Common myeloid progenitor, CD34-positive (primary cell): ENCODE data around the gene FAM227B.
A peak's percentile ranks its signal among the peaks of the same experiment; 100 is the strongest.

Source experiments
- CTCF ChIA-PET: fragments of 350-600 bp; sonication (Branson Sonifier 250); formaldehyde crosslinking; loops from one replicate; lab custom pipeline; 2021; ENCODE audit warnings: antibody characterized with exemption; lab: Charles Lee
- POLR2A ChIA-PET: fragments of 350-600 bp; sonication (Branson Sonifier 250); formaldehyde crosslinking; loops from one replicate; lab custom pipeline; 2021; ENCODE audit warnings: antibody characterized with exemption; lab: Charles Lee
- DNase-seq, 3 donors: peaks; one replicate each; pipeline versions ENCODE4 v3.0.0 to v3.0.0-alpha.2; 2013
- H3K27ac ChIP-seq, 2 experiments: 1 replicate in 1 of 2; 2 replicates in 1 of 2; pipeline ENCODE4 v1.7.0; 2013; ENCODE audit warnings: inconsistent platforms in 2 of 2, low read length in 2 of 2, mild to moderate bottlenecking in 2 of 2, low read depth in 1 of 2, moderate library complexity in 1 of 2; ENCODE audit not compliant: severe bottlenecking in 2 of 2, insufficient read depth in 1 of 2, poor library complexity in 1 of 2
- H3K27me3 ChIP-seq, 5 experiments: replicated peaks in 2 of 5; 1 replicate in 3 of 5; 2 replicates in 2 of 5; pipeline versions ENCODE4 v1.6.1 to v1.7.0; 2013; ENCODE audit warnings: low read length in 4 of 5, mild to moderate bottlenecking in 2 of 5, moderate library complexity in 2 of 5, inconsistent platforms in 1 of 5; ENCODE audit not compliant: insufficient read depth in 5 of 5, control insufficient read depth in 4 of 5
- H3K36me3 ChIP-seq, 4 experiments: 1 replicate in 2 of 4; 2 replicates in 2 of 4; pipeline versions ENCODE4 v1.6.1 to v1.7.0; 2013; ENCODE audit warnings: low read length in 3 of 4, control low read depth in 1 of 4, mild to moderate bottlenecking in 1 of 4; ENCODE audit not compliant: control insufficient read depth in 4 of 4, insufficient read depth in 4 of 4
- H3K4me1 ChIP-seq, 4 experiments: 1 replicate in 3 of 4; 2 replicates in 1 of 4; pipeline versions ENCODE4 v1.6.1 to v1.7.1; 2013; ENCODE audit warnings: low read length in 3 of 4, mild to moderate bottlenecking in 3 of 4, control low read depth in 1 of 4, inconsistent platforms in 1 of 4, moderate library complexity in 1 of 4; ENCODE audit not compliant: control insufficient read depth in 4 of 4, insufficient read depth in 4 of 4; ENCODE audit errors: control extremely low read depth in 1 of 4
- H3K4me3 ChIP-seq, 7 experiments: 1 replicate in 4 of 7; 2 replicates in 3 of 7; pipeline versions ENCODE4 v1.5.1 to v1.7.0; 2013; ENCODE audit warnings: mild to moderate bottlenecking in 7 of 7, low read length in 6 of 7, moderate library complexity in 6 of 7, inconsistent platforms in 2 of 7, low read depth in 2 of 7, control low read depth in 1 of 7; ENCODE audit not compliant: insufficient read depth in 4 of 7, control insufficient read depth in 1 of 7; ENCODE audit errors: extremely low read depth in 1 of 7
- H3K9me3 ChIP-seq, 5 experiments: 1 replicate in 4 of 5; 2 replicates in 1 of 5; pipeline versions ENCODE4 v1.6.1 to v1.7.1; 2013; ENCODE audit warnings: low read length in 4 of 5, mild to moderate bottlenecking in 2 of 5, inconsistent platforms in 1 of 5, low read depth in 1 of 5, moderate library complexity in 1 of 5; ENCODE audit not compliant: control insufficient read depth in 4 of 5, insufficient read depth in 2 of 5; ENCODE audit errors: control extremely low read depth in 1 of 5
- WGBS: methylation state at CpG from one replicate; pipeline ENCODE4 v1.1.5; 2013; ENCODE audit not compliant: insufficient coverage; 5-methylcytosine and 5-hydroxymethylcytosine counted together

The FAM227B gene

DNA sequence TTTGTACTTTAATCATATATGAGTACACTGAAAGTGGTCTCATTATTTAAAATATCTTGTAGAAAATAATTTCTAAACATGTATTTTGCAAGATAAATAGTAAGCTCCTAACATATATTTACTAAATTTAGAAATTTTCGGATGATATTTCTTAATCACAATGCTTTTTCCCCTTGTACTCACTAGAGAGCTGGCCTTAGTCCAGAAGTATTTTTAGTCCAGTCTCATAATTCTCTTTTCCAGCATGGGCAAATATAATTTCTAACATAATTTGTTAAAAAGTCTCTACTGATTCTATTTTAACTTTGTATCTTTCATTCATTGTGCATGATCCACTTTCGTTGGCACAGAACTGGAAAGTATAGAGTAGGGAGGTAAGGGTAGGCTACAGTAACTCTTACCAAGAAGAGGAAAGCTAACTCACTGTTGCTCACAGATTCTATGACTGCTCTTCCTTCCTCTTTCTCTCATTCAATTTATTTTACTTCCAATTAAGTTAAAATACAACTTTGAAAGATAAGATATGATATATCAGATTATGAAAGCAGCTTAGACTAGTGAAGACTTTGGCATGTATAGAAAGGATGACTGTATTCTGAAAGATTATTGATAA lies 158.3 kb downstream of the FAM227B start:
- H3K9me3 ChIP-seq: no peaks in the 10 kb centered on the region
- H3K36me3 ChIP-seq: no peaks in the 10 kb centered on the region
- H3K27me3 ChIP-seq: no peaks in the 10 kb centered on the region
- ChIA-PET CTCF (no interaction called here), POLR2A (no interaction called here)
- DNase-seq: peak in 2 of 3 donors; percentile 62 to 77
- WGBS: no CpG with 5 or more reads among the region's 2 CpGs
- no peak overlapping the region for H3K4me3 ChIP-seq
- no peak overlapping the region for H3K27ac ChIP-seq
- peaks cover 0 to 19% (median 6%) of the 10 kb centered on the region in 4 experiments for H3K4me1 ChIP-seq

DNA sequence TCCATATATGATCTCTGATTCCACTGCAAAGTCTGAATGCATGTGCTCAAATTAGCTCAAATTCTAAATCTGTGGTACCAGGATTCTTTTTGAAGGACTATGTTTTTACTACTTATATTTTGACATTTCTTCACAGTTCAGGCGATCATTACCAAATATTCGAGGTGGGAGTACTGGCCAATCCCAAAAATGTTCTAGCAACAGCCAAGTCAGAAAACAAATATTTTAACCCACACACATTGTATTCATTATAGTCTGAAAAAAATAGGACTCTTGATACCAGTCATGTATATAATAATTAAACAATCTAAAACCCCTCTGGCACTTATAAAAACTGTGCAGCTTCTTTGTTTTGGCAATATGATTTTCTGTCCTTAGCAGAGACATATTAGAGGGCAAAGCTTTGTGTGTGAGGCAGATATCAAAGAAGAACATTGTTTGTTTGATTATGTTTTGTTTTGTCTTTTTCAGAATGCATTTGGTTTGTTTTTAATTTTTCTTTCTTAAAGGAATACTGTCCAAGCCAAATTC lies 160.1 kb downstream of the FAM227B start:
- Histone ChIP-seq H3K9me3 (no peaks in the 10 kb centered on the region), H3K4me1 (peaks cover 0 to 18% (median 6%) of the 10 kb centered on the region in 4 experiments), H3K27ac (no peak overlapping the region), H3K27me3 (no peaks in the 10 kb centered on the region), H3K36me3 (no peaks in the 10 kb centered on the region), H3K4me3 (no peak overlapping the region)
- DNase-seq: no peak
- 90% methylated on average over 2 of the region's 2 CpGs for WGBS
- CTCF ChIA-PET: interaction anchor here (0.6 kb wide), 1 partner anchor 244 kb away, joined by 3 read pairs; no protein-coding TSS in a partner anchor
- POLR2A ChIA-PET: no interaction called here

DNA sequence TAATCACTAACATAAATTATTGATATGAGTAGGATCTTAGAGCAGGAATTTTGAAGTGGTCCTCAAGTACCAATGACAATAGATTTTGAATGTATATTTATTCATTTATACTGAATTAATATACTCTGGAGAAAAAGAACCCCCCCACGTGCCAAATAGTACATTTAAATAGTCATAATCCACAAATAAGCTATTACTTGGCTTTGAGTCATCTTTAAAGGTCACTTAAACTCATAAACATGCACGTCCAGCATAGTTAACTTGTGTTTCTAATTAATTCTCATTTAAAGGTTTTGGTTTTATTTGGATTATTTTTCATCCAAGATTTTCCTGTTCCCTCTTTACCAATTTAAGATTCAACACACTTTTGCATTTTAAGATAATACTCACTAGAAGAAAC lies 162.5 kb downstream of the FAM227B start:
- POLR2A ChIA-PET: no interaction called here
- H3K9me3 ChIP-seq: no peaks in the 10 kb centered on the region
- no peak overlapping the region for H3K4me3 ChIP-seq
- no peak overlapping the region for H3K27ac ChIP-seq
- DNase-seq: no peak
- no CpG with 5 or more reads among the region's 2 CpGs for WGBS
- H3K36me3 ChIP-seq: no peaks in the 10 kb centered on the region
- H3K27me3 ChIP-seq: no peaks in the 10 kb centered on the region
- H3K4me1 ChIP-seq: peaks cover 0 to 18% (median 6%) of the 10 kb centered on the region in 4 experiments
- CTCF ChIA-PET: no interaction called here

DNA sequence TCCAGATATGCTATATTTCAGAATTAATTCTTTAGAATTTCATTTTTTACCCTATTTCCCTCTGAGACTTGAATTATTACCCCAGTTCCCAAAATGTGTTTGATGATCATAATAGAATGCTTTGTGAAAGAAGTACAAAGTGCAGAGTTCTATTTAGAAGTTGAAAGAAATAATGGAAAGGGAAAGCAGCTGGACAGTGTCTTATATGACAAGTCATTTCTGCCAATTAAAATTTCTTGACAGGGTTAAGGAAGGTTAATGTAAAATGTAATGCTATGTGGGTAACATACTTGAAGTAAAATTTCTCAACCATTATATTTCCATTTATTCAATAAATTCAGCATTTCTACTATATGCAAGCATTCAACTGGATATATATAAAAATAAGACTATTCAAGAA lies 164.5 kb downstream of the FAM227B start:
- no peak for DNase-seq
- Histone ChIP-seq H3K4me1 (peaks cover 0 to 3% (median 0%) of the 10 kb centered on the region in 4 experiments), H3K4me3 (no peak overlapping the region), H3K27ac (no peak overlapping the region), H3K9me3 (no peaks in the 10 kb centered on the region), H3K36me3 (no peaks in the 10 kb centered on the region), H3K27me3 (no peaks in the 10 kb centered on the region)
- POLR2A ChIA-PET: no interaction called here
- CTCF ChIA-PET: no interaction called here

DNA sequence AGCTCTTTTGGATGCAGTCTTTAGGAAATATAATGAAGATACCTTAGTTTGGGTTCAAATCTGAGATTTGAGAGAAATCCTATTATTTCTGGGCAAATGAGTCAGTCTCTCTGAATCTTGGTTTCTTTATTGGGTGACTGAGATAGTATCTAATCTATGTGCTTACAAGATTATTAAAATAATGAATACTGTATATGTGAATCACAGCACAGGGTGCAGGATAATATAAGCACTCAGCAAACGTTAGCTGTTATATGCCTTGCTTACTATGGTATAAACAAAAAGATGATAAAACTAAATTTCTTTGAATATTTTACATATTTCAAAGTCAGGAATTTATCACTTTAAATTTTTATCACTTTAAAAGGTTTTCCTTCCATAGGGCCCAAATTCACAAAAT lies 168.0 kb downstream of the FAM227B start:
- peaks cover 0 to 1% (median 0%) of the 10 kb centered on the region in 4 experiments for H3K4me1 ChIP-seq
- no peak overlapping the region for H3K4me3 ChIP-seq
- POLR2A ChIA-PET: no interaction called here
- no CpG with 5 or more reads among the region's 1 CpG for WGBS
- H3K36me3 ChIP-seq: no peaks in the 10 kb centered on the region
- CTCF ChIA-PET: no interaction called here
- H3K27me3 ChIP-seq: no peaks in the 10 kb centered on the region
- no peak overlapping the region for H3K27ac ChIP-seq
- H3K9me3 ChIP-seq: no peaks in the 10 kb centered on the region
- DNase-seq: no peak

DNA sequence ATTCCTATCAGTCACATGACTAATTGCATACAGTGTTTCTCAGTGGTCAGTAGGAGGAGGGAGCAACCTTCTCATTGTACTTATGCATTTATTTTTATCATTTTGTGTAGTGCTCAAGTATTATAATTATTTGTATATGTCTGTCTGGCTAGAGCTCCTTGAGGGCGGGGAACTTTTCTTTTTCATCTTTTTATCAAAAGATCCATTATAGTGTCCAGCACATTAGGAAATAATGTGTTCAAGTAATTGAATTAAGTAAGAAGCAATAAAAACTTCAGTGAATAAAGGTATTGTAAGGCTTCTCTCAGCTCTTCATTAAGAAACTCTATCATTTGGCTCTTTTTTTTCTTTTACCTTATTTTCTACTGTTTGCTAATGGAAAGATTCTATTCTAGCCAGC lies 178.8 kb downstream of the FAM227B start:
- Histone ChIP-seq H3K27me3 (no peaks in the 10 kb centered on the region), H3K4me3 (no peak overlapping the region), H3K36me3 (no peaks in the 10 kb centered on the region), H3K27ac (no peak overlapping the region), H3K9me3 (no peaks in the 10 kb centered on the region), H3K4me1 (peaks cover 17 to 45% (median 31%) of the 10 kb centered on the region in 4 experiments)
- ChIA-PET POLR2A (no interaction called here), CTCF (no interaction called here)
- no peak for DNase-seq
- no CpG with 5 or more reads among the region's 1 CpG for WGBS

DNA sequence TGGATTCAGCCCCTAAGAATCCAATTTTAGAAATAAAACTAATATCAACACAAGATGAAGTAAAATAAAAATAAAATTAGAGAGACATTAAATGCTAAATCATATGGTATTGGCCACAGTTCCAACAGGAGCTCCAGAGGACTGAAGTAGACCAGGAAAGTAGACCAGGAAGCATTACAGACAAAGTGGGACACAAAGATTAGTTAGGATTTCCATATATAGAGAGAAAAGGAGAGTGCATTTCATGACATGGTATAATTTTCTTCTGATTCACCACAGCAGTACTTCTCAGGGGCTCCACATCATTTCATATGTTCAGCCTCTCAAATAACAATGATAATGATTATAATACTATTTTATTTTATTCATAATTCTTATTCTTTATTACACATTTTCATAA lies 179.3 kb downstream of the FAM227B start:
- no peaks in the 10 kb centered on the region for H3K9me3 ChIP-seq
- ChIA-PET CTCF (no interaction called here), POLR2A (interaction anchor here (0.6 kb wide), 1 partner anchor 15 kb away, joined by 3 read pairs; no protein-coding TSS in a partner anchor)
- no peak overlapping the region for H3K27ac ChIP-seq
- peaks cover 17 to 50% (median 31%) of the 10 kb centered on the region in 4 experiments for H3K4me1 ChIP-seq
- H3K27me3 ChIP-seq: no peaks in the 10 kb centered on the region
- no peak for DNase-seq
- no peak overlapping the region for H3K4me3 ChIP-seq
- H3K36me3 ChIP-seq: no peaks in the 10 kb centered on the region
